Measurements from ENCODE around the gene SLC1A3. TPM values are rescaled to one million over a fixed set of nuclear protein-coding genes. Genes with fewer than 3 reads are reported as not detected.
"Not testable (repeated sequence)": the region's sequence is repeated elsewhere in the genome, so short reads cannot be mapped to it uniquely, and the experiment has no call there.

Gene SLC1A3
- total and polyA plus RNA-seq, 10 of the 15 experiments (the other 5 are each of a cell fraction or from before 2014, with no cell fraction given), result 0.23 to 4.4 (median 3.3) TPM

- 25% methylated on average over 5 of the region's 5 CpGs for WGBS (ENCODE audit: insufficient coverage, insufficient replicate concordance, low lambda C conversion rate, missing lambda C conversion rate)
- H4K20me1 ChIP-seq (ENCODE audit: control insufficient read depth, insufficient read depth); H3K27me3 ChIP-seq (replicated peaks in 1 of 2; ENCODE audit: control insufficient read depth in 2 of 2, insufficient read depth in 2 of 2, low read length in 1 of 2); ATAC-seq; H3K4me3 ChIP-seq; H3K9me3 ChIP-seq (replicated peaks; ENCODE audit: control insufficient read depth, insufficient read depth, low read length); H3K4me1 ChIP-seq (ENCODE audit: control insufficient read depth, insufficient read depth, low read length); H3K4me2 ChIP-seq (ENCODE audit: control insufficient read depth, insufficient read depth); H3K9ac ChIP-seq (ENCODE audit: control insufficient read depth, insufficient read depth, low read length); BruUV-seq (replicated peaks); FAIRE-seq; H3K27ac ChIP-seq (ENCODE audit: control insufficient read depth, insufficient read depth); RAD21 ChIA-PET (ENCODE audit: unreplicated experiment); intact Hi-C loops (cut with micrococcal nuclease; ENCODE audit: unreplicated experiment); POLR2A ChIA-PET; DNase-seq (ENCODE audit: low read depth, low spot score); SMC1A ChIA-PET (ENCODE audit: uncharacterized antibody, unreplicated experiment); in situ Hi-C loops (cut with MboI); H3K79me2 ChIP-seq (ENCODE audit: control insufficient read depth, insufficient read depth, low read length); H3K36me3 ChIP-seq (ENCODE audit: control insufficient read depth in 2 of 2, insufficient read depth in 2 of 2, low read length in 1 of 2); H2AFZ ChIP-seq (ENCODE audit: control insufficient read depth, low read depth, low read length): not testable (repeated sequence)
- CTCF ChIA-PET, result interaction anchor here (0.7 kb wide), 1 partner anchor 16 kb away, joined by 3 read pairs; no protein-coding TSS in a partner anchor
These were observed 37.4 kb downstream of the SLC1A3 start for GRCh38 chr5:36643841-36644240.

- no peaks in the 10 kb centered on the region for H3K79me2 ChIP-seq (ENCODE audit: control insufficient read depth, insufficient read depth, low read length)
- ChIA-PET CTCF (no interaction called here), SMC1A (ENCODE audit: uncharacterized antibody, unreplicated experiment) (interaction anchor here (1.1 to 1.5 kb wide), 2 partner anchors 10 to 13 kb away, joined by 3 to 4 read pairs; no protein-coding TSS in a partner anchor), RAD21 (ENCODE audit: unreplicated experiment) (no interaction called here), POLR2A (no interaction called here)
- H3K4me3 ChIP-seq, result no peak overlapping the region
- no TSS peak for BruUV-seq (replicated peaks)
- ATAC-seq (no peak), FAIRE-seq (no peak), DNase-seq (ENCODE audit: low read depth, low spot score) (no peak)
- no peaks in the 10 kb centered on the region for H4K20me1 ChIP-seq (ENCODE audit: control insufficient read depth, insufficient read depth)
- H3K9me3 ChIP-seq (replicated peaks; ENCODE audit: control insufficient read depth, insufficient read depth, low read length), result no peaks in the 10 kb centered on the region
- H3K9ac ChIP-seq (ENCODE audit: control insufficient read depth, insufficient read depth, low read length), result no peak overlapping the region
- no peak overlapping the region for H3K4me2 ChIP-seq (ENCODE audit: control insufficient read depth, insufficient read depth)
- TF ChIP-seq ASH2L (IDR thresholded peaks at IDR 0.05; ENCODE audit: borderline replicate concordance, low read depth), result no peak
- 64% methylated on average over 3 of the region's 3 CpGs for WGBS (ENCODE audit: insufficient coverage, insufficient replicate concordance, low lambda C conversion rate, missing lambda C conversion rate)
- no peaks in the 10 kb centered on the region for H3K4me1 ChIP-seq (ENCODE audit: control insufficient read depth, insufficient read depth, low read length)
- H3K27ac ChIP-seq (ENCODE audit: control insufficient read depth, insufficient read depth), result no peak overlapping the region
- H3K36me3 ChIP-seq (ENCODE audit: control insufficient read depth in 2 of 2, insufficient read depth in 2 of 2, low read length in 1 of 2), result no peaks in the 10 kb centered on the region
- no peaks in the 10 kb centered on the region; a peak in 2 of 4 replicates for H3K27me3 ChIP-seq (replicated peaks in 1 of 2; ENCODE audit: control insufficient read depth in 2 of 2, insufficient read depth in 2 of 2, low read length in 1 of 2)
- no peak overlapping the region for H2AFZ ChIP-seq (ENCODE audit: control insufficient read depth, low read depth, low read length)
- intact Hi-C loops (cut with micrococcal nuclease; ENCODE audit: unreplicated experiment), result no loop called here
- in situ Hi-C loops (cut with MboI), result no loop called here
These were observed 38.3 kb downstream of the SLC1A3 start for GRCh38 chr5:36644727-36645126.
